K562 (cell line): ENCODE data around the gene SHMT1. TPM values are rescaled to one million over a fixed set of nuclear protein-coding genes. Genes with fewer than 3 reads are reported as not detected.

Source experiments
- FOSL1 ChIP-seq: fragments of 200-800 bp; sonication (Bioruptor generic); conservative IDR thresholded peaks from 2 replicates; pipeline ENCODE4 v1.6.1; 2016; ENCODE audit warnings: missing genetic modification characterization, missing compliant biosample characterization
- MYC ChIP-seq, 2 experiments: fragments of 250-450 bp in 1 of 2; sonication (Bioruptor Pico) in 1 of 2; IDR thresholded peaks; 2 replicates each; pipeline versions ENCODE4 v1.5.1 to v1.6.1; 2012 to 2021; ENCODE audit warnings: low read depth in 2 of 2, borderline replicate concordance in 1 of 2, improper control_type of control experiment in 1 of 2, low read length in 1 of 2, mild to moderate bottlenecking in 1 of 2, moderate library complexity in 1 of 2
- RBBP5 ChIP-seq: fragments of 200-600 bp; sonication (generic); IDR thresholded peaks from 2 replicates; pipeline ENCODE4 v1.6.1; 2012; ENCODE audit warnings: borderline replicate concordance, mild to moderate bottlenecking, low read length, control low read depth, inconsistent platforms; ENCODE audit not compliant: insufficient read depth, poor library complexity, severe bottlenecking
- TEAD1 ChIP-seq, 2 experiments: fragments of 450-650 bp in 1 of 2; sonication (generic) in 1 of 2; formaldehyde crosslinking; IDR thresholded peaks; 2 replicates each; pipeline versions ENCODE4 v1.4.0 to v1.8.0; 2020 to 2022; ENCODE audit warnings: mild to moderate bottlenecking in 2 of 2, missing genetic modification reagents in 1 of 2
- ZFX ChIP-seq: sonication (generic); formaldehyde crosslinking; IDR thresholded peaks from 2 replicates; pipeline ENCODE4 v1.8.0; 2022; ENCODE audit warnings: mild to moderate bottlenecking, missing genetic modification reagents, moderate library complexity
- ZKSCAN1 ChIP-seq: fragments of 150-350 bp; IDR thresholded peaks from 2 replicates; pipeline ENCODE4 v1.6.1; 2016; ENCODE audit warnings: low read depth, low read length
- ZNF311 ChIP-seq: fragments of 250-450 bp; sonication (Bioruptor Pico); IDR thresholded peaks from 2 replicates; pipeline ENCODE4 v1.4.0; 2020; ENCODE audit warnings: mild to moderate bottlenecking, moderate library complexity
- polyA plus RNA-seq, 8 experiments: library from polyadenylated mRNA; depleted of rRNA in 4 of 8; stranded (reverse) in 5 of 8; unstranded in 3 of 8; fragments of >200 nt; fragmentation: Nextera tagmentation in 2 of 8; fragmentation: Illumina TruSeq in 1 of 8; extraction: Ambion mirVana in 2 of 8; extraction: Trizol in 1 of 8; gene quantifications; 2 replicates each; pipeline versions ENCODE4 v1.2.1 to v1.2.3, GENCODE V29; 2011 to 2014; ENCODE audit warnings: inconsistent platforms in 1 of 8, missing spikeins in 1 of 8
- total RNA-seq, 7 experiments: library from RNA; depleted of rRNA in 6 of 7; stranded (reverse); fragments of >200 nt in 6 of 7; fragmentation: Illumina TruSeq in 2 of 7; extraction: Trizol in 2 of 7; gene quantifications; 2 replicates each; pipeline versions ENCODE4 v1.2.1 to v1.2.3, GENCODE V29; 2011 to 2021; ENCODE audit warnings: low replicate concordance in 1 of 7
- TF ChIP-seq, protein P1 (sequence below): fragments of 200-400 bp; formaldehyde crosslinking; IDR thresholded peaks from 2 replicates; pipeline ENCODE4 v1.6.1; 2017; ENCODE audit warnings: mild to moderate bottlenecking, low read depth, low read length, moderate library complexity
- TF ChIP-seq, protein P2 (sequence below): fragments of 250-450 bp; sonication (Bioruptor Pico); IDR thresholded peaks from 2 replicates; pipeline ENCODE4 v1.4.0; 2020; ENCODE audit warnings: mild to moderate bottlenecking, moderate library complexity, borderline replicate concordance
- TF ChIP-seq, protein P3 (sequence below): fragments of 450-650 bp; conservative IDR thresholded peaks from 2 replicates; pipeline ENCODE4 v1.6.1; 2016; ENCODE audit warnings: missing genetic modification characterization, low read depth, mild to moderate bottlenecking, missing compliant biosample characterization, moderate library complexity

Gene SHMT1
- total and polyA plus RNA-seq, 9 of the 15 experiments (the other 6 are each of a cell fraction or from before 2014, with no cell fraction given), result 3.3 to 31.2 (median 23.3) TPM

DNA sequence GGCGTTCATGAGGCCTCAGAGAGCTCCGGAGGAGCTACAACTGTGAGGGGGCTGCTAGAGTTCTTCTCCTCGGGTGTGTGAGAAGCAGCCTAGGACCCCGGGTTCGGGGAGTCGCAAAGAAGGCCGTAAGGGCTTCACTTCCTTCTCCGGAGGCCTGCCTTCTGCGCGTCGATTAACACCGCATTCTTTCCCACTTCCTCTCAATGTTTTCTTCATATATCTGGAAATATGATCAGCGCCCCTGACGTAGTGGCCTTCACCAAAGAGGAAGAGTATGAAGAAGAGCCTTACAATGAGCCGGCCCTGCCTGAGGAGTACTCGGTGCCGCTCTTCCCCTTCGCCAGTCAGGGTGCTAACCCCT is 47.8 kb downstream of the SHMT1 start (continued):
- TF ChIP-seq FOSL1 (tag) (0 out of 2 replicates have a peak, but pooled peaks have one; percentile 6), RBBP5 (no peak), ZNF311 (CRISPR knock-in tag) (no peak), TEAD1 (CRISPR knock-in tag; IDR thresholded peaks at IDR 0.05) (0 out of 4 replicates have a peak, but pooled peaks of 1 of the 2 experiments have one; percentile 5), ZKSCAN1 (no peak), ZFX (CRISPR knock-in tag) (peak; percentile 39; the same call in 1 of the 2 replicates), MYC (IDR thresholded peaks at IDR 0.05; ENCODE audit: low read depth, low read length) (no peak), MYC (CRISPR knock-in tag; IDR thresholded peaks at IDR 0.05; ENCODE audit: borderline replicate concordance, low read depth) (no peak)
- TF ChIP-seq, protein P1, sequence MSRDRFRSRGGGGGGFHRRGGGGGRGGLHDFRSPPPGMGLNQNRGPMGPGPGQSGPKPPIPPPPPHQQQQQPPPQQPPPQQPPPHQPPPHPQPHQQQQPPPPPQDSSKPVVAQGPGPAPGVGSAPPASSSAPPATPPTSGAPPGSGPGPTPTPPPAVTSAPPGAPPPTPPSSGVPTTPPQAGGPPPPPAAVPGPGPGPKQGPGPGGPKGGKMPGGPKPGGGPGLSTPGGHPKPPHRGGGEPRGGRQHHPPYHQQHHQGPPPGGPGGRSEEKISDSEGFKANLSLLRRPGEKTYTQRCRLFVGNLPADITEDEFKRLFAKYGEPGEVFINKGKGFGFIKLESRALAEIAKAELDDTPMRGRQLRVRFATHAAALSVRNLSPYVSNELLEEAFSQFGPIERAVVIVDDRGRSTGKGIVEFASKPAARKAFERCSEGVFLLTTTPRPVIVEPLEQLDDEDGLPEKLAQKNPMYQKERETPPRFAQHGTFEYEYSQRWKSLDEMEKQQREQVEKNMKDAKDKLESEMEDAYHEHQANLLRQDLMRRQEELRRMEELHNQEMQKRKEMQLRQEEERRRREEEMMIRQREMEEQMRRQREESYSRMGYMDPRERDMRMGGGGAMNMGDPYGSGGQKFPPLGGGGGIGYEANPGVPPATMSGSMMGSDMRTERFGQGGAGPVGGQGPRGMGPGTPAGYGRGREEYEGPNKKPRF, result no peak
- TF ChIP-seq, protein P2, sequence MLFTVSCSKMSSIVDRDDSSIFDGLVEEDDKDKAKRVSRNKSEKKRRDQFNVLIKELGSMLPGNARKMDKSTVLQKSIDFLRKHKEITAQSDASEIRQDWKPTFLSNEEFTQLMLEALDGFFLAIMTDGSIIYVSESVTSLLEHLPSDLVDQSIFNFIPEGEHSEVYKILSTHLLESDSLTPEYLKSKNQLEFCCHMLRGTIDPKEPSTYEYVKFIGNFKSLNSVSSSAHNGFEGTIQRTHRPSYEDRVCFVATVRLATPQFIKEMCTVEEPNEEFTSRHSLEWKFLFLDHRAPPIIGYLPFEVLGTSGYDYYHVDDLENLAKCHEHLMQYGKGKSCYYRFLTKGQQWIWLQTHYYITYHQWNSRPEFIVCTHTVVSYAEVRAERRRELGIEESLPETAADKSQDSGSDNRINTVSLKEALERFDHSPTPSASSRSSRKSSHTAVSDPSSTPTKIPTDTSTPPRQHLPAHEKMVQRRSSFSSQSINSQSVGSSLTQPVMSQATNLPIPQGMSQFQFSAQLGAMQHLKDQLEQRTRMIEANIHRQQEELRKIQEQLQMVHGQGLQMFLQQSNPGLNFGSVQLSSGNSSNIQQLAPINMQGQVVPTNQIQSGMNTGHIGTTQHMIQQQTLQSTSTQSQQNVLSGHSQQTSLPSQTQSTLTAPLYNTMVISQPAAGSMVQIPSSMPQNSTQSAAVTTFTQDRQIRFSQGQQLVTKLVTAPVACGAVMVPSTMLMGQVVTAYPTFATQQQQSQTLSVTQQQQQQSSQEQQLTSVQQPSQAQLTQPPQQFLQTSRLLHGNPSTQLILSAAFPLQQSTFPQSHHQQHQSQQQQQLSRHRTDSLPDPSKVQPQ (CRISPR knock-in tag), result no peak
- TF ChIP-seq, protein P3, sequence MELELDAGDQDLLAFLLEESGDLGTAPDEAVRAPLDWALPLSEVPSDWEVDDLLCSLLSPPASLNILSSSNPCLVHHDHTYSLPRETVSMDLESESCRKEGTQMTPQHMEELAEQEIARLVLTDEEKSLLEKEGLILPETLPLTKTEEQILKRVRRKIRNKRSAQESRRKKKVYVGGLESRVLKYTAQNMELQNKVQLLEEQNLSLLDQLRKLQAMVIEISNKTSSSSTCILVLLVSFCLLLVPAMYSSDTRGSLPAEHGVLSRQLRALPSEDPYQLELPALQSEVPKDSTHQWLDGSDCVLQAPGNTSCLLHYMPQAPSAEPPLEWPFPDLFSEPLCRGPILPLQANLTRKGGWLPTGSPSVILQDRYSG (tag), result no peak
- TF ChIP-seq, all 486 proteins: peak for 4
